Endothelial cell (in vitro differentiated cells): ENCODE measurements around the gene FAM117A. TPM values are rescaled to one million over a fixed set of nuclear protein-coding genes. Genes with fewer than 3 reads are reported as not detected.

Experiments used
- DNase-seq: peaks from one replicate; pipeline ENCODE4 v3.0.0; 2021; ENCODE audit warnings: low spot score
- H3K27ac Mint-ChIP-seq: one replicate; pipeline ENCODE4 v1.8.0; 2021; ENCODE audit warnings: mixed read lengths, inconsistent platforms; ENCODE audit not compliant: unreplicated experiment
- H3K27me3 Mint-ChIP-seq: one replicate; pipeline ENCODE4 v1.8.0; 2021; ENCODE audit warnings: mild to moderate bottlenecking, moderate library complexity, mixed read lengths, inconsistent platforms; ENCODE audit not compliant: unreplicated experiment
- H3K36me3 Mint-ChIP-seq: one replicate; pipeline ENCODE4 v1.8.0; 2021; ENCODE audit warnings: mild to moderate bottlenecking, low read depth, mixed read lengths, inconsistent platforms; ENCODE audit not compliant: unreplicated experiment
- H3K4me1 Mint-ChIP-seq: one replicate; pipeline ENCODE4 v1.8.0; 2021; ENCODE audit warnings: mild to moderate bottlenecking, mixed read lengths, inconsistent platforms; ENCODE audit not compliant: unreplicated experiment
- H3K4me3 Mint-ChIP-seq: one replicate; pipeline ENCODE4 v1.8.0; 2021; ENCODE audit warnings: mild to moderate bottlenecking, mixed read lengths, inconsistent platforms; ENCODE audit not compliant: unreplicated experiment
- H3K9me3 Mint-ChIP-seq: one replicate; pipeline ENCODE4 v1.8.0; 2021; ENCODE audit warnings: mixed read lengths, inconsistent platforms; ENCODE audit not compliant: unreplicated experiment
- total RNA-seq: library from RNA; stranded (reverse); fragmentation: NEBNext Ultra II Directional; extraction: Animal tissue kit (Norgen Biotek cat#: 25700); gene quantifications from one replicate; pipeline ENCODE4 v1.2.1, GENCODE V29; 2021; ENCODE audit not compliant: unreplicated experiment
- TF ChIP-seq, protein P1 (sequence below): fragments of 200-600 bp; sonication (generic); IDR thresholded peaks from one replicate; pipeline ENCODE4 v1.5.0; 2021; ENCODE audit warnings: antibody characterized with exemption; ENCODE audit not compliant: unreplicated experiment

Gene FAM117A
- total RNA-seq, 1 donor from 2014 or later = 9.2 TPM

DNA sequence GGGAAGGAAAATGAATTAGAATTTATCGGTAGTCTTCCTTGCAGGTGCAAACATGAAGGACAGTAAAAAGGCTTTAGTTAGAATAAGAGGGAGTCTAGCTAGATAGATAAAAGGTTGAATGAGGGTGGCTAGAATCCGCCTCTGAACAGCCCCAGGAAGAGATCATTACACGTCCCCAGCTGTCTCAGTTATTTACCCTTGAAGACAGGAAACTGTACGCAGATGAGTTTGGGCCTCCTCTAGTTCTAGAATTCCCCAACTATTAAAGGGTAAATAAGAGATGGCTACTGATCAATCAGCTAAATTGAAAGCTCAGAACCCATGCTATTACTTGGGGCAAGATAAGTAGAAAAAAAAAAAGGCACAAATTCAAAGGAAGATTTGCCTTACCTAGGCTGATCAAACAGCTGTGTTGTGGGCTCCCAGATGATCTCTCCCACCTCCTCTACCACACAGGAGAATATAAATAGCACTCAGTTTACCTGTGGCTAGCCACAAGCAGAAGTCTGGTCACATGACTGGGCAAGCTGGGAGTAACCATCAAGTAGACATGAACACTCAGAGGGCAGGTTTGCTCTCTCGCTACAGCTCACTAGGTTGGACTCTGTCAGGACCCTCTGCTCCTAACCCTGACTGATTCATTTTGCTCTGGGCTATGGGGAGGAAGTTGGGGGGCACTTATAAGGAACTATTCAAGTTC is 17.0 kb downstream of the FAM117A start:
- TF ChIP-seq, protein P1, sequence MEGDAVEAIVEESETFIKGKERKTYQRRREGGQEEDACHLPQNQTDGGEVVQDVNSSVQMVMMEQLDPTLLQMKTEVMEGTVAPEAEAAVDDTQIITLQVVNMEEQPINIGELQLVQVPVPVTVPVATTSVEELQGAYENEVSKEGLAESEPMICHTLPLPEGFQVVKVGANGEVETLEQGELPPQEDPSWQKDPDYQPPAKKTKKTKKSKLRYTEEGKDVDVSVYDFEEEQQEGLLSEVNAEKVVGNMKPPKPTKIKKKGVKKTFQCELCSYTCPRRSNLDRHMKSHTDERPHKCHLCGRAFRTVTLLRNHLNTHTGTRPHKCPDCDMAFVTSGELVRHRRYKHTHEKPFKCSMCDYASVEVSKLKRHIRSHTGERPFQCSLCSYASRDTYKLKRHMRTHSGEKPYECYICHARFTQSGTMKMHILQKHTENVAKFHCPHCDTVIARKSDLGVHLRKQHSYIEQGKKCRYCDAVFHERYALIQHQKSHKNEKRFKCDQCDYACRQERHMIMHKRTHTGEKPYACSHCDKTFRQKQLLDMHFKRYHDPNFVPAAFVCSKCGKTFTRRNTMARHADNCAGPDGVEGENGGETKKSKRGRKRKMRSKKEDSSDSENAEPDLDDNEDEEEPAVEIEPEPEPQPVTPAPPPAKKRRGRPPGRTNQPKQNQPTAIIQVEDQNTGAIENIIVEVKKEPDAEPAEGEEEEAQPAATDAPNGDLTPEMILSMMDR = no peak
- no peaks in the 10 kb centered on the region for H3K9me3 Mint-ChIP-seq
- H3K4me1 Mint-ChIP-seq = peaks cover 12% of the 10 kb centered on the region
- H3K4me3 Mint-ChIP-seq = no peak overlapping the region
- H3K36me3 Mint-ChIP-seq = no peaks in the 10 kb centered on the region
- H3K27ac Mint-ChIP-seq = no peak overlapping the region
- DNase-seq = no peak
- H3K27me3 Mint-ChIP-seq = no peaks in the 10 kb centered on the region

DNA sequence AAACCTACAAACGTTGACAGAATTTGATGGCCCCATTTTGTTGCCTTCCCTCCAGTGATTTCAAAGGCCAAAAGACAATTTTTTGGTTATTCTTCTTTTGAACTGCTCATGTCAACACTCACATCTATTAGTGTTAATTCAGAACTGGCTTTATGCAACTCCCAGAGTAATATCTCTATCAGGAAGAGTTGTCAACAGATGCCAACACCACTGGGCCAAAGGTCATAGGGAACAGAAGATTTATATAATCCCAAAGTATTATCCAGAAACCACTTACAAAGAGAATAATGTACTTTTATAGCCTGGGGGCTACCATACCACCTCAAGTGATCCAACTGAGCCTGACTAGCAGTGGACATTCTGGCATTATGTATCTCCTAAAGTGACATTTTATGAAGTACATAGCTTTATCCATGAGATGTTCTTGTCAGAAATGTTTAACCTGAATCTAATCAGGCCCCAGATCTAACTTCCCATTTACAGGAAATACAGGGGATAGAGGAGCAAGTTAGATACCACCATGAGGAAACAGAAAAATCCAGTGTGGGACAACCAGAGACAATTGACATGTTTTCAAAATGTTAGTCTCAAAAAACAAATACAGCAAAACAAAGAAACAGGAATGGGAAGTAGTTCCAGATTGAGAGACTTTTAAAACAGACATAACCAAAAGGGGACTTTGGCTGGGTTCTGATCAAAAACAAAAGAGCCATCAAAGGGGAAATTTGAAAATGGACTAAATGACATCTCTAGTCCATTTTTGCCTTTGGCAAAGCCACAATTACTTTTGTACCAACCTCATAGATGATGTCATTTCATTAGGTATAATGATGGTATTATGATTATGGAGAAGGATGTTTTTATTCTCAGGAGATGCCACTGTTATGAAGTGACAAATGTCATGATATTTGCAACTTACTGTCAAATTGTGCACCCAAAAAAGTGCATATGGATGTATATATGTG is 18.5 kb downstream of the FAM117A start:
- Mint-ChIP-seq H3K27ac (no peak overlapping the region), H3K4me3 (no peak overlapping the region), H3K36me3 (no peaks in the 10 kb centered on the region), H3K9me3 (no peaks in the 10 kb centered on the region), H3K4me1 (peaks cover 12% of the 10 kb centered on the region), H3K27me3 (no peaks in the 10 kb centered on the region)
- no peak for DNase-seq
- TF ChIP-seq, protein P1 = no peak

DNA sequence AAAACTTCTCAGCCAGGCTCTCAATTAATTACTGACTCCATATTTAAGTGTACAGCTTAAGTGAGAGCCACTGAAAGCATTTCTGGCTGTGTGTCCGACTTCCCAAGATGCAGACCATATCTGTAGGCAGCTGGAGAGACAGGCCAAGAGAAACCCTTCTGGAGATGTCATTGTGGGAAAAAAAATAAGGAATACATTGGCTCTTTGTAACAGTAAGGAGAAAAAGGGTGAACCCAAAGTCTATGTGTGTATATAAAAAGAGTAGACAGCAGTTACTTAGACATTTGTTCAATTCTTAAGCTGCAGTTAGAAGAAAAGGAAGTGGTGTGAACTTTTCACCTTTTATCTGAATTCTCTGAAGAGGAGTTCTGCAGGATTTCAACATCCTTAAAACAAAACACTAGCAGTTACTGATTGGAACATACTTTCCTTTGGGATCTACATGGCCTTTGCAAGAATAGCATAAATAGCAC is 21.7 kb downstream of the FAM117A start:
- Mint-ChIP-seq H3K36me3 (no peaks in the 10 kb centered on the region), H3K9me3 (no peaks in the 10 kb centered on the region), H3K27ac (no peak overlapping the region), H3K4me3 (no peak overlapping the region), H3K27me3 (peaks cover 1% of the 10 kb centered on the region), H3K4me1 (peaks cover 9% of the 10 kb centered on the region)
- TF ChIP-seq, protein P1 = no peak
- no peak for DNase-seq

DNA sequence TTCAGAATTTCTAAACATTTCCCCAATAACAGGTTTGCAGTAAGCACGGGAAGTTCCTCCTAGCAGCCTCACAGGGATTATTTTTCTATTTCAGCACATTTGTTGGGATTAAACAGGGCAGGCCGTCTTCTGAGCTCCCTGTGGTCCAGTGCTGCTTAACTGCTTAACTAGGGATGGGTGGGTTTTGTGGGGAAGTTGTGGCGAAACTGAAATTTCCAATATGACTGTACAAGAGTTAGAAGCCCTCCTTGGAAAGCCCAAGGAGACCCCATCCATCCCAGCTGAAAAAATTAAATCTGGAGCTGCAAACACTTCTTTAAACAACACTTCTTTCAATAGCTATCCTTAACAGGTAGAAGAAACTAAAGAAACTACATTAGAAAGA is 22.2 kb downstream of the FAM117A start:
- H3K36me3 Mint-ChIP-seq = no peaks in the 10 kb centered on the region
- H3K27ac Mint-ChIP-seq = no peak overlapping the region
- peaks cover 5% of the 10 kb centered on the region for H3K4me1 Mint-ChIP-seq
- H3K4me3 Mint-ChIP-seq = no peak overlapping the region
- H3K9me3 Mint-ChIP-seq = no peaks in the 10 kb centered on the region
- DNase-seq = no peak
- H3K27me3 Mint-ChIP-seq = peaks cover 1% of the 10 kb centered on the region
- TF ChIP-seq, protein P1 = no peak
